Activated CD4-positive, alpha-beta memory T cell treated with anti-CD3 and anti-CD28 coated beads, Interleukin-2, amount 10 ng/mL, durations not matched to agents 7 days and 5 days (primary cell): Measurements from ENCODE around the gene PIGN. TPM values are rescaled to one million over a fixed set of nuclear protein-coding genes. Genes with fewer than 3 reads are reported as not detected.

Source experiments
- CTCF ChIA-PET: fragments of 350-600 bp; sonication (Branson Sonifier 250); formaldehyde crosslinking; loops from one replicate; lab custom pipeline; 2021; ENCODE audit warnings: antibody characterized with exemption, inconsistent platforms; lab: Charles Lee
- POLR2A ChIA-PET: fragments of 350-600 bp; sonication (Branson Sonifier 250); formaldehyde crosslinking; loops from one replicate; lab custom pipeline; 2021; ENCODE audit warnings: antibody characterized with exemption; lab: Charles Lee
- DNase-seq: peaks from one replicate; pipeline ENCODE4 v3.0.0-alpha.2; 2020
- H3K27ac Mint-ChIP-seq: one replicate; pipeline ENCODE4 v1.8.0; 2021; ENCODE audit warnings: mild to moderate bottlenecking, mixed read lengths
- H3K27me3 Mint-ChIP-seq: one replicate; pipeline ENCODE4 v1.8.0; 2021; ENCODE audit warnings: mixed read lengths
- H3K36me3 Mint-ChIP-seq: one replicate; pipeline ENCODE4 v1.8.0; 2021; ENCODE audit warnings: low read depth, mixed read lengths
- H3K4me1 Mint-ChIP-seq: one replicate; pipeline ENCODE4 v1.8.0; 2021; ENCODE audit warnings: mixed read lengths
- H3K4me3 Mint-ChIP-seq: one replicate; pipeline ENCODE4 v1.8.0; 2021; ENCODE audit warnings: mild to moderate bottlenecking, mixed read lengths
- H3K9me3 Mint-ChIP-seq: one replicate; pipeline ENCODE4 v1.8.0; 2021; ENCODE audit warnings: mixed read lengths
- total RNA-seq, 2 experiments: library from RNA; stranded (reverse); gene quantifications; one replicate each; pipeline ENCODE4 v1.2.3, GENCODE V29; 2021

Gene PIGN
- total RNA-seq, 2 experiments from 2014 or later: 27.2 to 29.7 TPM

DNA sequence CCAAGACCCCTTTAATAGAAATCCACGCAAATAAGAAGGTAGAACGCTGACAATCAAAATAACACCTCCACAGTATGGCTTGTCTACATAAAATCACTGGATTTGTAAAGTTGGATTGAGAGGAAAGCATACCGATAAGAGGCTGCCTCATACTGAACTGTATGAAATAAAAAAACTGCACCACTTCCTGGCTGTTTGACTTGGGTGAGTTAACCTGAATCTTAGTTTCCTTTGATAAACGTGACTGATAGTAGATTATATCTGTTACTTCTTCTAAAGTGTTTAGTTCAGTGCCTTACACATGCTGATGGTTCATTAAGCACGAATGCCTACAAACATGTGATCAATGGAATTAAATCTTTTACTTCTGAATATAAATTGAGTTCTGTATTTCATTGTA, 153.6 kb downstream of the PIGN start:
- no peak overlapping the region for H3K27ac Mint-ChIP-seq
- H3K4me1 Mint-ChIP-seq: peaks cover 15% of the 10 kb centered on the region
- ChIA-PET CTCF (no interaction called here), POLR2A (no interaction called here)
- H3K9me3 Mint-ChIP-seq: no peaks in the 10 kb centered on the region
- H3K36me3 Mint-ChIP-seq: no peaks in the 10 kb centered on the region
- H3K27me3 Mint-ChIP-seq: peaks cover 3% of the 10 kb centered on the region
- H3K4me3 Mint-ChIP-seq: no peak overlapping the region
- DNase-seq: no peak

DNA sequence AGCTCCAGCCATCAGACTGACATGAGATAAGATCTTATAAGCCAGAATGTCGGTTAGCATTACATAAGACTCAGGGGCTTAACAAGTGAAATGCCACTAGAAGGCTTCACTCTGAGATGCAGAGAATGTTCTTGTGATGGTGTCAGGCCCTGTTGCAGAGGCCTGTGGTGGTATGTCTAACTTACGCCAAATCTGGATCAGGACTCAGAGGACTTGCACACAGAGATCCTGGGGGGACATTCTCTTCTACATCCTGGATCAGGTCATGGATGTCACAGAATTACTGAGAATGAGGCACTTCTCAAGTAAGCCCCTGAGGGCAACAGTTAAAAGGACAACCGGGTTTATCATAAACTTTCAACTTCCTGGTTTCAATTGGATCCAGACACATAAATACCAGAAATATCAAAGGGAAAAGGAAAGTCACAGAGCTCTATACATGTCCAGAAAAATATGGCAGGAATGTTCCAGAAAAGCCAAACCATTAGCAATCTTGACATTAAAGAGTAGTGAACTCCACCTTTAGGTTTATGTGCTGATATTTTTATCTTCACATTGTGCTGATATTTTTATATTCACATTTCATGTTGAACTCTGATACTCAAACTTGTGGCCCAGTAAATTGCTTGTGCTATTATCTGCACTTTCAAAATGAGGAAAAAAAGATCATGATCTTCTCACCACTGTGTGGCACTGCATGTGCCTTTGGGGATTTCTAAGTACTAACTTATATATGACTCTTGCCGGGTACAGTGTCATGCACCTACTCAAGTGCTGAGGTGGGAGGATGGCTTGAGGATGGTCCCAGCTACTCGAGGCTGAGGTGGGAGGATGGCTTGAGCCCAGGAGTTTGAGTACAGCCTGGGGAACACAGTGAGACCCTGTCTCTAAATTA, 156.5 kb downstream of the PIGN start:
- Mint-ChIP-seq H3K9me3 (no peaks in the 10 kb centered on the region), H3K27me3 (peaks cover 6% of the 10 kb centered on the region), H3K36me3 (no peaks in the 10 kb centered on the region), H3K4me1 (peaks cover 15% of the 10 kb centered on the region), H3K27ac (no peak overlapping the region), H3K4me3 (no peak overlapping the region)
- ChIA-PET POLR2A (no interaction called here), CTCF (no interaction called here)
- no peak for DNase-seq

DNA sequence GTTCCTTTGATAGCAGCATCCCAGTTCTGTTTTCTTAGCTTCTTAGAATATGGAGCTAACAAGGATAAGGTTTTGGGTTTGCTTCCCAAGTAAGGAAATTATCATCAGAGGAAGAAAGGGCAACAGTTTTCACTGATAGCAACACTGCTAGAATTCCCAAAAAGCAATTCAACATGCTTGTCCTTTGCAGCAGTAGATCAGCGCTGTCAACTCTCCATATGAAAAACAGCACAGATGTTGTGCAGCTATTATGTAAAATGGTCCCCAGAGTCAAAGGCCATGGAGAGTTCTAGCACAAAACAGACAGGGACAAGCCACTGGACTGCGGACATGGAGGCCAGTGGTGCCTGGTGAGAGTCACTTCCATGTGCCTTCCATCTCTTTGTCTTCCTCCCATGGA, 158.1 kb downstream of the PIGN start:
- peaks cover 11% of the 10 kb centered on the region for H3K4me1 Mint-ChIP-seq
- H3K27me3 Mint-ChIP-seq: peaks cover 12% of the 10 kb centered on the region
- H3K27ac Mint-ChIP-seq: no peak overlapping the region
- H3K4me3 Mint-ChIP-seq: no peak overlapping the region
- ChIA-PET CTCF (no interaction called here), POLR2A (no interaction called here)
- no peaks in the 10 kb centered on the region for H3K9me3 Mint-ChIP-seq
- no peaks in the 10 kb centered on the region for H3K36me3 Mint-ChIP-seq
- no peak for DNase-seq

DNA sequence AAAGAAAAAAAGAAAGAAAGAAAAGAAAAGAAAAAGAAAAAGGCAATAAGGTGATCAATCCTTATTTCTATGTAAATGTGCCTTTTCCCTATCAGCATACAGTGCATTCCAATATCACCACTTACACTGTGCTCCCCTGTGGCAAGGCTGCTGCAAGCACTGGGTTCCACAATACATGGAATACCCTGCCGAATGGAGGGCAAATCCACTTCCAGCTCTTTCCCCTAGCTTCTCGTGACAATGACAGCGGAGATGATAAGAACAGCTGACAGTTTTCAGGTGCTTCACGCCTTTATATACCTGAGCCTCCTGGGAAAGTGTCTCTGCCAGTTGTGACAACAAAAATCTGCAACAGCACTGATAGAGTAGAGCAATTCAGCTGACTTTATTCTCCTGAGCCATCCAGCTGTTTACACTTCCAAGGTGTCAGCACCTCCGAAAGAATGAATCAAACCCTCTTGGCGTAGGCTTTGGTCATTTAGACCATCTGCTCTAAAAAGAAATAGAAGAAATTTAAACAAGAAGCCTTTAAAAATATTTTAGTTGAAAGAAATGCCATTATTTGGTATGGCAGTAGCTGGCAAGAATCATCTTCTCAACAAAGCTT, 158.8 kb downstream of the PIGN start:
- Mint-ChIP-seq H3K27me3 (peaks cover 14% of the 10 kb centered on the region), H3K27ac (no peak overlapping the region), H3K9me3 (no peaks in the 10 kb centered on the region), H3K4me3 (no peak overlapping the region), H3K36me3 (no peaks in the 10 kb centered on the region), H3K4me1 (peaks cover 4% of the 10 kb centered on the region)
- ChIA-PET POLR2A (no interaction called here), CTCF (no interaction called here)
- DNase-seq: no peak

DNA sequence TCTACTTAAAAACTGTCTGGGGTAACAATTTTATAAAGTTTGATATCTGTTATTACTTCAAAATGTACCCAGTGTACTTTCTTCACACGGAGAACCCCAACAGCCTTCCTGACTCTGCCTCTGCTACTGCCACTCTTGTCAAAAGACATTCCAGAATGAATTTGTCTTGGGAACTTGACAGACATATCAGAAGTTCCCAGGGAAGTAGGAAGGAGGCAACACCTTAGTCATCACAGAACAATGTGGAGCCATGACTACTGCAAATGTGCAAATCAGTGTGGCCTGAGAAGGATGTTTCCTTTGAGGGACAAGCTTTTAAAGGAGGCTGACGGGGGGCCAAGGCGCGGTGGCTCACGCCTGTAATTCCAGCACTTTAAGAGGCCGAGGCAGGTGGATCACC, 160.3 kb downstream of the PIGN start:
- Mint-ChIP-seq H3K36me3 (no peaks in the 10 kb centered on the region), H3K27ac (no peak overlapping the region), H3K4me1 (no peaks in the 10 kb centered on the region), H3K4me3 (no peak overlapping the region), H3K27me3 (peaks cover 14% of the 10 kb centered on the region), H3K9me3 (no peaks in the 10 kb centered on the region)
- POLR2A ChIA-PET: no interaction called here
- CTCF ChIA-PET: no interaction called here
- DNase-seq: no peak

DNA sequence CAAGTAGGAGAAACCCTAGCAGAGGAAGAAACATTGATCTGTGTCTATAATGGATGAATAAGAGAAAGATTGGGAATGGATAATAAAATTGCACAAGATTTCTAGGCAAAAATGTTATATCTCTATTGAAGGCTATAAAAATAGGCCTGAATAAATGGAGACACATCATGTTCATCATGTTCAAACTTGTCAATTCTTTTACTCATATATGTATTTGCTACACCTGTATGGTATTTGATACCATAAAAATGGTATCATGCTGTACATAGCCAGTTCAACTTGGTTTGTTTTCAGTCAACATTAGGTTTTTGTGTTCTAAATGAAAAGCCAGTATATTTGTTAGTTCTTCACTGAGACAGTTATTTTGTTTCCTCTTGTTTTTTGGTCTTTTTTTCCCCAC, 161.9 kb downstream of the PIGN start:
- POLR2A ChIA-PET: no interaction called here
- no peaks in the 10 kb centered on the region for H3K9me3 Mint-ChIP-seq
- H3K4me3 Mint-ChIP-seq: no peak overlapping the region
- no peaks in the 10 kb centered on the region for H3K4me1 Mint-ChIP-seq
- H3K27ac Mint-ChIP-seq: no peak overlapping the region
- H3K27me3 Mint-ChIP-seq: peaks cover 14% of the 10 kb centered on the region
- no peaks in the 10 kb centered on the region for H3K36me3 Mint-ChIP-seq
- CTCF ChIA-PET: no interaction called here
- DNase-seq: no peak

DNA sequence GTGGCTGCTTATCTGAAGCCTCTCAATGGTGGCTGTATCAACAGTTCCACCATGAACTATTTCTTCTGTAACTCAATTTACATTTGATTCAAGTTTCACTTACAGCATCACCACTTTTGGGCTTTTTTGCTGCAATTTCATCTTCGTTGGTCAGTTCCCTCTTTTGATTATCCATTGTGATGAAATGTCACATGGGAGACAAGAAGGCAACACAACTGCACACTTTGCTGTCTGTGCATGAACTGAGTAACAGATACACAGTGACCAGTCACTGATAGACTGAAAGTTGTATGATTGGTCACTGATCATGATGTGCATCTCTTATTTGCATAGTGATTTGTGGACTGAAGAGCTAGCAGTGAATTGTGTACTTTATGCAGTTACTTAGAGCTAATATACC, 163.3 kb downstream of the PIGN start:
- Mint-ChIP-seq H3K27ac (no peak overlapping the region), H3K4me3 (no peak overlapping the region), H3K9me3 (no peaks in the 10 kb centered on the region), H3K27me3 (peaks cover 11% of the 10 kb centered on the region), H3K36me3 (no peaks in the 10 kb centered on the region), H3K4me1 (no peaks in the 10 kb centered on the region)
- no peak for DNase-seq
- ChIA-PET CTCF (no interaction called here), POLR2A (no interaction called here)

DNA sequence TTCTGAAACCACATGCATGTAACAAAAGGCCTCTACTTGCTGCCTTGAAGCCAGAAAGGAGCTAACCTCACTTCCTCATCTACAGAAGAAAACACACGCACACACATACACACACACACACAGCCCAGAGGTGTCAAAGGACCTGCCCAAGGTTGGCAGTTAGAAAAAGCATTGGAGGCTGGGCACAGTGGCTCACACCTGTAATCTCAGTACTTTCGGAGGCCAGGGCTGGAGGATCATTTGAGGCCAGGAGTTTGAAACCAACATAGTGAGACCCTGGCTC, 168.2 kb downstream of the PIGN start:
- Mint-ChIP-seq H3K36me3 (no peaks in the 10 kb centered on the region), H3K27me3 (peaks cover 3% of the 10 kb centered on the region), H3K4me3 (no peak overlapping the region), H3K27ac (no peak overlapping the region), H3K9me3 (no peaks in the 10 kb centered on the region), H3K4me1 (no peaks in the 10 kb centered on the region)
- ChIA-PET CTCF (no interaction called here), POLR2A (no interaction called here)
- no peak for DNase-seq

DNA sequence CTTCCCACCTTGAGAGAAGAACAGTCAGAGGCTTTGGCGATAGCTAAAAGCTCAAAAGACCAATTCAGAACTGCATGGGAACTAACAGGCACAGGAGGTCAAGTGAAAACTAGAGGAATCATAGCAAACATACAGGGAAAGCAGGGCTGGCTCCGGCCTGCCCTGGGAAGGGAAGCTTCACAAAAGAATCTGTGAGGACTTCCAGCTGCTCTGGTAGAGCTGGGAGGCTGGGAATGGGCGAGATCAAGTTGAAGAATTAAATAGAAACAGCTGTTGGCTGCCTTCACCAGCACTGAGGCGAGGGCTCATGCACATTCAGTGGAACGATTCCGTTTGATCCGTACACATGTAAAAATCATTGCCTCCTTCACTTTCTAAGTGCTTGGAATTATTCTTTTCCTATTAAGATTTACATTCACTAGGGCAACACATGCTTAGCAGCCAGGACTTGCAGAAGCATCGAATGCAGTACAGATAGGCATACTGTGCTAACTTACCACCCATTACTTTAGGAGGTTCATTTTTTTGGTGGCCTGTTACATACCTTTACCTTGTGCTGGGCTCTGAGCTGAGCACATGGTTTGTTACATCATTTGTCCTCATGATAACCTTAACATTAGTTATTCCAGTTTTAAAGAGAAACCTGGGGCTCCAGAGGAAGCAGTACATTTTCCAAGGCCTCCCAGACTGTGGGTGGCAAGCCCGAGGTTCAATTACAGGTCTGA, 168.7 kb downstream of the PIGN start:
- no peaks in the 10 kb centered on the region for H3K9me3 Mint-ChIP-seq
- no peaks in the 10 kb centered on the region for H3K36me3 Mint-ChIP-seq

DNA sequence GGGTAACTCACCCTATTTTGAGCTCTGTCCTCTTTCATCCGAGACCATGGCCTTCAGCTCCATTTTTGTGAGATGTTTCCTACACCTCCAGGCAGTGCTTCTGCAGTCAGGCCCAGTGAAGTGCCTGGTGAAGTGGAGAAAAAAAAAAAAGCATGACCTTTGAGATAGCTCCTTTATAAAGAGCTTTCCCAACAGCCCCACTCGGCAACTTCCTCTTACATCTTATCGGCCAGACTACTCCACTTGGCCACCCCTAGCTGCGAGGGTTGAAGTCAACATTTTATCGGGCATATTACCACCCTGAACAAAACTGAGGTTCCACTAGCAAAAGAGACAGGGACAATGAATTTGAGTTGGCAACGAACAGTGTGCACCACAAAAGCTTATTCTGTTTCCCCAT, 169.2 kb downstream of the PIGN start:
- no peaks in the 10 kb centered on the region for H3K9me3 Mint-ChIP-seq
- no peak overlapping the region for H3K4me3 Mint-ChIP-seq
- no peaks in the 10 kb centered on the region for H3K36me3 Mint-ChIP-seq
- ChIA-PET CTCF (no interaction called here), POLR2A (no interaction called here)
- no peaks in the 10 kb centered on the region for H3K4me1 Mint-ChIP-seq
- no peak for DNase-seq
- peaks cover 2% of the 10 kb centered on the region for H3K27me3 Mint-ChIP-seq
- no peak overlapping the region for H3K27ac Mint-ChIP-seq

More for the DNA sequence above, 168.7 kb downstream of the PIGN start:
- ChIA-PET POLR2A (no interaction called here), CTCF (no interaction called here)
- H3K27me3 Mint-ChIP-seq: peaks cover 2% of the 10 kb centered on the region
- H3K27ac Mint-ChIP-seq: no peak overlapping the region
- DNase-seq: no peak
- H3K4me1 Mint-ChIP-seq: no peaks in the 10 kb centered on the region
- H3K4me3 Mint-ChIP-seq: no peak overlapping the region

DNA sequence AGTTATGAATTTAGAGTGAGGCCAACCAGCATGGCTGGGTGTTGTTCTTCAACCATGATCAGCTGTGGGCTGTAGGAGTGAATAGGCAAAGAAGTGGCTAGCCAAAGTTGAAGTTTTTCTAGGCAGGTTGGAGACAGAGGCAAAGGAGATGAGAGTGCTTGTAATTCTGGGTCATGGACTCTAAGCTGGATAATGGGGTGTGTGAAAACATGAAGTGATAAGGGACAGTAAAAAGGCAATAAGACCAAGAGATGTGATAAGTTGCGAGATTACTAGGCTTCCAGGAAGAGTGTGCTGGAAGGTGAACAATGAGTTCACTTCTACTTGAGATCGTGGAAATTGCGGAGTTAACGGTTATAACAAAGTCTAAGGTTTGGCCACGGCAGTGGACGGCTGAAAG, 175.4 kb downstream of the PIGN start:
- ChIA-PET POLR2A (no interaction called here), CTCF (no interaction called here)
- Mint-ChIP-seq H3K27ac (no peak overlapping the region), H3K9me3 (peaks cover 3% of the 10 kb centered on the region), H3K4me3 (no peak overlapping the region), H3K36me3 (peaks cover 1% of the 10 kb centered on the region), H3K27me3 (peaks cover 3% of the 10 kb centered on the region), H3K4me1 (no peaks in the 10 kb centered on the region)
- DNase-seq: no peak

DNA sequence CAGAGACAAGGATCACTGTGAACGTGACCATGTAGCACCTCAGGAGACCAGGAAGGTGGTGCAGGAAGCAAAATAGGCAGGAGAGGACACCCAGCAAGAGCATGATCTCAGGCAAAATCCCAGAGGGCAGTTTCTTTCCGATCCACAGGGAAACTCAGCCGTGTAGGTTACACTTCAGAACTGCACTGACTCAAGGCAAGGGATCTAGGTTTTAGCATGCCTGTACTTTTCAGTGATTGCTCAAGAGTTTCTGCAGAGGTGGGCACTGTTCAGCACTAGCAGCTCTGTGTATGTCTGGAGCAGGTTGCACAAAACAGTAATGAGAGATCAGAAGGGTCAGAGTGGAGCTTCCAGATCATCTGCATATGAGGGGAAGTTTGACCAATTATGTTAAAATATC, 177.3 kb downstream of the PIGN start:
- ChIA-PET CTCF (no interaction called here), POLR2A (no interaction called here)
- Mint-ChIP-seq H3K4me1 (no peaks in the 10 kb centered on the region), H3K27ac (no peak overlapping the region), H3K9me3 (peaks cover 10% of the 10 kb centered on the region), H3K36me3 (peaks cover 5% of the 10 kb centered on the region), H3K4me3 (no peak overlapping the region), H3K27me3 (peaks cover 3% of the 10 kb centered on the region)
- DNase-seq: no peak

DNA sequence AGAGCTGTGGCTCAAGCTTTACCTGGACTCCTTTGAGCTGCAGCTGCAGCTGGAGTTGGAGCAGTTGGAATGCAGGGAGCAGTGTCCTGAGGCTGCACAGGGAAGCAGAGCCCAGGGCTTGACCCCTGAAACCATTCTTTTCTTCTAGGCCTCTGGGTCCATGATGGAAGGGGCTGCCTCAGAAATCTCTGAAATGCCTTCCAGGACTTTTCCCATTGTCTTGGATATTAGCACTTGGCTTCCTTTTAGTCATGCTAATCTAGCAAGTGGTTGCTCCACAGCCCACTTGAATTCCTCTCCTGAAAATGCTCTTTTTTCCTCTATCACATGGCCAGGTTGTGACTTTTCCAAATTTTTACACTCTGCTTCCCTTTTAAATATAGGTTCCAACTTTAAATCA, 185.5 kb downstream of the PIGN start:
- peaks cover 3% of the 10 kb centered on the region for H3K36me3 Mint-ChIP-seq
- H3K9me3 Mint-ChIP-seq: peaks cover 25% of the 10 kb centered on the region
- ChIA-PET CTCF (no interaction called here), POLR2A (no interaction called here)
- H3K27me3 Mint-ChIP-seq: peaks cover 3% of the 10 kb centered on the region
- H3K27ac Mint-ChIP-seq: no peak overlapping the region
- DNase-seq: no peak
- no peak overlapping the region for H3K4me3 Mint-ChIP-seq
- peaks cover 5% of the 10 kb centered on the region for H3K4me1 Mint-ChIP-seq
